ENCODE results near the gene OR6C2.
"Not testable (repeated sequence)": the region's sequence is repeated elsewhere in the genome, so short reads cannot be mapped to it uniquely, and the experiment has no call there.

The OR6C2 gene

GRCh38 chr12:55443776-55444175 lies at the start of gene OR6C2:
Gene OR6C2, plus strand, starts transcription at chr12:55444076. Its CDS starts 8,138 bp downstream, at chr12:55452214.
- no peak for DNase-seq

DNA sequence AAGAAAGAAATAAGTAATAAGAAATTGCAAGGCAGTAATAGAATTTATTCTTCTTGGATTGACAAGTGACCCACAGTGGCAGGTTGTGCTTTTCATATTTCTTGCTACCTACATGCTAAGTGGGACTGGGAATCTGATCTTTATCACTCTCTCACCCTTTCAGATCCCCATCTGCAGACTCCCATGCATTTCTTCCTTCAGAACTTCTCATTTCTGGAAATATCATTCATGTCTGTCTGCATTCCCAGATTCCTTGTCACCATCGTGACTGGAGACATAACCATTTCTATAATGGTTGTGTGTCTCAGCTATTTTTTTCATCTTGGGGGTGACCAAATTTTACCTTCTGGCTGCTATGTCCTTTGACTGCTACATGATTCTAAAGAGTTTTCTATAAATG lies 47.5 kb upstream of the OR6C2 start:
- no peak for DNase-seq

- no peak for DNase-seq
These were observed 43.6 kb upstream of the OR6C2 start, which contains the start of gene OR6C65 for GRCh38 chr12:55400229-55400628. Gene OR6C65, plus strand, starts transcription at chr12:55400529. Its CDS starts 0 bp downstream, at chr12:55400529.

GRCh38 chr12:55407866-55408265 lies 36.0 kb upstream of the OR6C2 start:
- no peak for DNase-seq

- not testable (repeated sequence) for DNase-seq
These were observed 34.7 kb upstream of the OR6C2 start for GRCh38 chr12:55409133-55409532.

- DNase-seq: not testable (repeated sequence)
These were observed 31.7 kb upstream of the OR6C2 start for GRCh38 chr12:55412138-55412537.

GRCh38 chr12:55413498-55414388 lies 30.1 kb upstream of the OR6C2 start:
- DNase-seq: not testable (repeated sequence)

GRCh38 chr12:55414396-55414823 lies 29.5 kb upstream of the OR6C2 start:
- not testable (repeated sequence) for DNase-seq

DNA sequence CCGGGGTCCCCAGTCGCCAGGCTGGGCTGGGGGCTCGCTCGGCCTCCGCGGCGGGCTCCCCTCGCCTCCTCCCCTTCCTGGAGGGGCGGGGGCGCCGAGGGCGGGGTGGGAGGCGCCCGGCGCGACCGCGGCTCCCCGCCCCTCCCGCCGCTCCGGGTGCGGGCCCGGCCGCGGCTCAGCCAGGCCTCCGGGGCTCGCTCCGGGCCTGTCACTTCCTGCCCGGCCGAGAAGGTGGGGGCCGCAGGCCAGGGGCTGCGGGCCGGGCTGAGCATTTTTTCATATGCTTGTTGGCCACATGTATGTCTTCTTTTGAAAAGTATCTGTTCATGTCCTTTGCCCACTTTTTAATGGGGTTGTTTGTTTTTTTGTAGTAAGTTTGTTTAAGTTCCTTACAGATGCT lies 29.0 kb upstream of the OR6C2 start:
- not testable (repeated sequence) for DNase-seq

- DNase-seq: no peak
These were observed 26.9 kb upstream of the OR6C2 start for GRCh38 chr12:55416961-55417360.

- DNase-seq: no peak
These were observed 23.4 kb upstream of the OR6C2 start for GRCh38 chr12:55420307-55420962.

DNA sequence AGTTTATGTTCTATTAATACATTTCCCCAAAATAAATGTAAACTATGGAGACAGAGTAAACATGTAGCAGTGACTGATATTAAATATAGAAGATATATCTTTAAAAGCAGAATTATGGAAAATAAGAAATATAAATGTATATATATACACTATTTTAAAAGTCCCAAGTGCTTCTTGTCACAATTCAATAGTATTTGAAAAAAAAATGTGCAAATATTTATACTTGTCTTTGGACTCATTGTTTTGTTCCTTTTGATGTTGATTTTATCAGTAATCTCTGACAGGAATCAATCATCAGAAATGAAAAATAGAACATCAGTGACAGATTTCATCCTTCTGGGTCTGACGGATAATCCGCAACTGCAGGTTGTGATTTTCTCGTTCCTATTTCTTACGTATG lies 17.9 kb upstream of the OR6C2 start, which contains the start of gene OR6C76:
Gene OR6C76 (plus strand): TSS at position 301 of the 400 bp plus-strand sequence. CDS start 0 bp downstream, at position 301.
- no peak for DNase-seq

GRCh38 chr12:55428331-55429243 lies 15.3 kb upstream of the OR6C2 start:
- DNase-seq: no peak

- DNase-seq: not testable (repeated sequence)
These were observed 2.6 kb upstream of the OR6C2 start for GRCh38 chr12:55441233-55441632.

DNA sequence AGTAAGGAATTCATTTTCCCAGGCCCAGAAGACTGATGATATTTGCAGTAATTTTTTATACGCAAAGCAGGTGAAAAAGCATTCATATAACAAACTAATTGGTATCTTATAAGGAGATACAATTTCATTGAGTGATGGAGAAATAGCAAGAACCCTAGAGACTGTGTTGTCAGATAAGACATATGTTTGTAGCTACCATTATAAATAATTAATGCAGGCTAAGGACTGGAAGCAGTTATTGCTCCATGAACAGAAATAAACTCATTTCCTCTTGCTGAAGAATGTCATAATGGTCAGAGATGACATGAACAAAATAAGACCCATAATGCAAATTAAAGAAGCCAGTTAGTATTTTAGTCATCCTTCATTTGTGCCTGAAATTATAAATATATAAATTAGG lies 1.5 kb downstream of the OR6C2 start:
- DNase-seq: no peak

- no peak for DNase-seq
These were observed 2.5 kb downstream of the OR6C2 start for GRCh38 chr12:55446326-55446725.

- DNase-seq: no peak
These were observed 4.9 kb downstream of the OR6C2 start for GRCh38 chr12:55448825-55449224.

DNA sequence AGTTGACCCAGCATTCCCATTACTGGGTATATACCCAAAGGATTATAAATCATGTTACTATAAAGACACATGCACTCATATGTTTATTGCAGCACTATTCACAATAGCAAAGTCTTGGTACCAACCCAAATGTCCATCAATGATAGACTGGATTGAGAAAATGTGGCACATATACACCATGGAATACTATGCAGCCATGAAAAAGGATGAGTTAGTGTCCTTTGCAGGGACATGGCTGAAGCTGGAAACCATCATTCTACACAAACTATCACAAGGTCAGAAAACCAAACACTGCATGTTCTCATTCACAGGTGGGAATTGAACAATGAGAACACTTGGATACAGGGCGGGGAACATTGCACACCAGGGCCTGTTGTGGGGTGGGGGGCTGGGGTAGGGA lies 21.1 kb downstream of the OR6C2 start:
- not testable (repeated sequence) for DNase-seq

- DNase-seq: no peak
These were observed 24.0 kb downstream of the OR6C2 start for GRCh38 chr12:55467836-55468235.

DNA sequence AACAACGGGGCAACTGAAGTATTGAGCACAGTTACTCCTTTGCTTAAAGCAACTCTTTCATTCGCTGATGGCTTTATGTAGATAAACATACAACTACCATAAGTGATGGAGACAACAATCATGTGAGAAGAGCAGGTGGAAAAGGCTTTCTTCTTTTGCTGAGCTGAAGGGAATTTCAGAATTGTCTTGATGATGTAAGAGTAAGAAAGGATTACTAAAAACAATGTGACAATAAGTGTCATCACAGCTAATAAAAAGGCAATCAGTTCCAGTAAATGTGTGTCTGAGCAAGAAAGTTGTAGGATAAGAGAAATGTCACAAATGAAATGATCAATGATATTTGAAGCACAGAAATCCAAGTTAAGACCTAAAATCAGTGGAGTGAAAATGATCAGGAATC lies 25.4 kb downstream of the OR6C2 start:
- no peak for DNase-seq

DNA sequence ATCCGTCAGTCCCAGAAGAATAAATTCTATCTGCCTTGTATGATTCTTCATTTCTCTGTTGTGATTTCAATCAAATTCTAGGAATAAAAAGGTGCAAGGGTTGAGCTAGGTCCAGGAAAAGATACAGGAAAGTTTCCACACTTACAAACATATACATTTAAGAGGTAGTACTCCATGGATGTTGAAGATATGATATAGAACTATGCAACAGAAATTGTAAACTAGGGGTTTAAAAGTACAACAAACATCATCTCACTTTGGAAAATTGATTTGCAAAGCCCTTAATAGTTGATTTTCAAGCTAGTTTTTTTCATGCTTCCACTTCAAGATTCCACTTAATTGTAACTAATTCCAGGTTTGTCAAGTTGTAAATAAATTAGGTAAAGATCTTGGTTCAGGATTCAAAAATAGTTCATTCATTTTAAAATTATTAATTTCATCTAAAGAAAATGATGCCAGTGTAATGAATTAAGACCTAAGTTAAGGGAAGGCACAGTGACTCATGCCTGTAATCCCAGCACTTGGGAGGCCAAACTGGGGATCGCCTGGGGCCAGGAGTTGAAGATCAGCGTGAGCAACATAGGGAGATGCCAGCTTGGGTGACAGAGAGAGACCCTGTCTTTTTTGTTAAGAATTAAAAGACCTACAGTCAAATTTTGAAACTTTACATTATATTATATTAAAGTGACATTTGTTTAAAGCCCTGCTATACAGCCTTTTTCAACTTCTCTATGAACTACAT lies 26.4 kb downstream of the OR6C2 start, which contains the start of gene OR6C70:
Gene OR6C70 (minus strand): TSS at position 51 of the 742 bp plus-strand sequence. CDS start 0 bp downstream, at position 51.
- no peak for DNase-seq

- no peak for DNase-seq
These were observed 28.4 kb downstream of the OR6C2 start for GRCh38 chr12:55472264-55472663.
